ENCODE measurements around the gene ZWILCH. TPM values are rescaled to one million over a fixed set of nuclear protein-coding genes. Genes with fewer than 3 reads are reported as not detected.
"Not testable (repeated sequence)": the region's sequence is repeated elsewhere in the genome, so short reads cannot be mapped to it uniquely, and the experiment has no call there.

Gene ZWILCH
- total RNA-seq, 4 donors from 2014 or later = 2.4 to 26.1 (median 7.0) TPM

DNA sequence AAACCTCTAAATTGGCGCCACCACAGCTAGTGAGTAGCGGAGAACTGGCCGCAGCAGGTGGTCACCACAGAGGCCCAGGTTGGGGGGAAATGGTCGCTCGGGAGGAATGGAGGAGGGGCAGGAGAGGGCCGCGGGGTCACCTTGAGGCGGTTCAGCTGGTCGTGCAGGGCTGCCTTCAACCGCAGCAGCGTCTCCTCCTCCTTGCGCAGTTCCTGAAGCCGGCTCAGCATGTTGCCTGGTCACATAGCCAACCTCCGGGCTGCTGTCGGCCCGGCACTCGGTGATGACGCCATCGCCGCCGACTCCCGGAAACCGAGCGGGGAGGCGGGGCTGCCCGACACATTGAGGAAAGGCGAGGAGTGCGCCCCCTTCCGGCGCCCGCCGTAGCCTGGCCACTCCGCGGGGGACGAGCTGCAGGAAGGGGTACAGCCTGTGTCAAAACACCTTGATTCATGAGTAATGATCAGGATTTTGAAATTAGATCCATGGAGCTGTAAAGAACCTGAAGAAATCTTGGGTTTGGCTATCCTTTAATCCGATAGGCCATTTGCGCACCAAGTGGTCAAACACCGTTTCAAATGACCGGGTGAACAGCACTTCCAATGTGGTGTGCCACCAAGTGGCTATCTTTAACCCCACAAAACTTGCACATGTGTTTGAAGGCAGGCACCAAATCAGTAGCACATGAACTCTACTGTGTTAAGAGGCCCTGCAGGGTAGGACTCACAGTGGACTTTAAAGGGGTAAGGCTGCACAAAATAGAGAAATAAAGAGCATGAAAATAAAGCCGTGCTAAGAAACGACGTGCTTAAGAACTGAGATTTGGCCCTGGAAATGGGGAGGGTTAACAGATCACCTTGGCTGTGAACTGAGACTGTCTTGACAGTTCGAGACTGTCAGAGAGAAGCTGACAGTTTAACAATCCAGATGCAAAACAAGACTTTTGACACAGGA lies 7.3 kb upstream of the ZWILCH start, which contains the start of gene SNAPC5:
Gene SNAPC5 (minus strand): TSS at position 261 of the 954 bp plus-strand sequence. CDS start 31 bp downstream, at position 230.
- Histone ChIP-seq H3K4me1 (peaks cover 0 to 7% of the 10 kb centered on the region in 2 donors), H3K9me3 (no peaks in the 10 kb centered on the region), H3K4me3 (peak within 1 kb of the TSS; percentile 64 to 96), H3K36me3 (no peaks in the 10 kb centered on the region), H3K27me3 (no peaks in the 10 kb centered on the region), H3K27ac (peak within 1 kb of the TSS; percentile 81 to 86)
- TF ChIP-seq, protein P1, sequence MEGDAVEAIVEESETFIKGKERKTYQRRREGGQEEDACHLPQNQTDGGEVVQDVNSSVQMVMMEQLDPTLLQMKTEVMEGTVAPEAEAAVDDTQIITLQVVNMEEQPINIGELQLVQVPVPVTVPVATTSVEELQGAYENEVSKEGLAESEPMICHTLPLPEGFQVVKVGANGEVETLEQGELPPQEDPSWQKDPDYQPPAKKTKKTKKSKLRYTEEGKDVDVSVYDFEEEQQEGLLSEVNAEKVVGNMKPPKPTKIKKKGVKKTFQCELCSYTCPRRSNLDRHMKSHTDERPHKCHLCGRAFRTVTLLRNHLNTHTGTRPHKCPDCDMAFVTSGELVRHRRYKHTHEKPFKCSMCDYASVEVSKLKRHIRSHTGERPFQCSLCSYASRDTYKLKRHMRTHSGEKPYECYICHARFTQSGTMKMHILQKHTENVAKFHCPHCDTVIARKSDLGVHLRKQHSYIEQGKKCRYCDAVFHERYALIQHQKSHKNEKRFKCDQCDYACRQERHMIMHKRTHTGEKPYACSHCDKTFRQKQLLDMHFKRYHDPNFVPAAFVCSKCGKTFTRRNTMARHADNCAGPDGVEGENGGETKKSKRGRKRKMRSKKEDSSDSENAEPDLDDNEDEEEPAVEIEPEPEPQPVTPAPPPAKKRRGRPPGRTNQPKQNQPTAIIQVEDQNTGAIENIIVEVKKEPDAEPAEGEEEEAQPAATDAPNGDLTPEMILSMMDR (IDR thresholded peaks at IDR 0.05) = peak; percentile 96 to 99 (median 98)
- peak; percentile 50 to 66 for TF ChIP-seq POLR2A (IDR thresholded peaks at IDR 0.05)
- peak; percentile 94 to 95 for DNase-seq
- intact Hi-C loops (cut with DNase I; ENCODE audit: low total_unique reads) = loop anchor here (5.0 kb wide), 1 partner anchor 110 kb away; the partner anchor contains the start of gene MAP2K1

DNA sequence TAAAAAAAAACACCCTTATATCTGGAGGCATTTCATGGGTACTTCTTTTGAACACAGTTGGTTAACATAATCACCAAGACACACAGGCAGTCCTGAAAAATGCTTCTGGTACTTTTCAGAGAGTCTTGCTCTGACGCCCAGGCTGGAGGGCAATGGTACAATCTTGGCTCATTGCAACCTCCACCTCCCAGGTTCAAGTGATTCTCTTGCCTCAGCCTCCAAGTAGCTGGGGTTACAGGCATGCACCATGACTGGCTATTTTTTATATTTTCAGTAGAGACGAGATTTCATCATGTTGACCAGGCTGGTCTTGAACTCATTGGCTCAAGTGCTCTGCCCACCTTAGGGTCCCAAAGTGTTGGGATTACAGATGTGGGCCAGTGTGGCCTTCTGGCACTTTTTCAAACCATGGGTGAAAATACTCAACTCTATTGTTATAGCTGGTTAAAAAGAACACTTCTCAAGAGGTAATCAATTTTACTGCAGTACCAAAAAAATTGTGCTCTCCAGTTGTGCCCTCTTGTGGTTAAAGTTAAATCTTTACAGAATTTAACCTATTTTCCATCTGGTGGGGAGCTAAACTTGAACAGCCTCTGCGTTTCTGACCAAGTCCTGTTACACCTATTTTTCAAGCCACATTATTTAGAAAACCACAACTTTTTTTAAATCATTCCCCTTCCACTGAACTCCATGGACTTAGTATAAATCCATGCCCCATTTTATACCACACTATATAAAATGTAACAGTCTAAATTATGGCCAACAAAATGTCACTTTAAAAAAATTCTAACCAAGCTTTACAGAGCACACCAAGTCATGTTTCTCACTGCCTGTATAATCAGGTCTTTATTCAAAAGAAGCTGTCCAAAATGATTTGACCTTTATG lies 6.4 kb upstream of the ZWILCH start:
- Histone ChIP-seq H3K36me3 (no peaks in the 10 kb centered on the region), H3K27me3 (no peaks in the 10 kb centered on the region), H3K9me3 (no peaks in the 10 kb centered on the region), H3K27ac (no peak overlapping the region), H3K4me1 (peaks cover 4 to 12% of the 10 kb centered on the region in 2 donors), H3K4me3 (no peak overlapping the region)
- no peak for TF ChIP-seq POLR2A (IDR thresholded peaks at IDR 0.05)
- TF ChIP-seq, protein P1 (IDR thresholded peaks at IDR 0.05) = peak in 1 of 4 experiments; percentile 17
- intact Hi-C loops (cut with DNase I; ENCODE audit: low total_unique reads) = loop anchor here (5.0 kb wide), 1 partner anchor 111 kb away; the partner anchor contains the start of gene MAP2K1
- DNase-seq = no peak

DNA sequence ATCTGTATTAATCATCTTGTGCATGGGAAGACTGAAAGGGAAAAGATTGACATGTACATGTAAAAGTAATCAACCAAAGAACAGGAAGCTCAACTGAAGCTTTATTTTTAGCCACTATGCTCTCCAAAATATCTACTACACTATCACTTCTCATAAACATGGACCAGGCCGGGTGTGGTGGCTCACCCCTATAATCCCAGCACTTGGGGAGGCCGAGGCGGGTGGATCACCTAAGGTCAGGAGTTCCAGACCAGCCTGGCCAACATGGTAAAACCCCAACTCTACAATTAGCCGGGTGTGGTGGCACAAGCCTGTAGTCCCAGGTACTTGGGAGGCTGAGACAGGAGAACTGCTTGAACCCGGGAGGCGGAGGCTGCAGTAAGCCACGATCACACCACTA lies 4.8 kb upstream of the ZWILCH start:
- H3K27ac ChIP-seq; H3K36me3 ChIP-seq; H3K27me3 ChIP-seq; DNase-seq; H3K9me3 ChIP-seq; intact Hi-C loops (cut with DNase I; ENCODE audit: low total_unique reads); H3K4me3 ChIP-seq: not testable (repeated sequence)
- H3K4me1 ChIP-seq = peaks cover 4 to 12% of the 10 kb centered on the region in 2 donors

DNA sequence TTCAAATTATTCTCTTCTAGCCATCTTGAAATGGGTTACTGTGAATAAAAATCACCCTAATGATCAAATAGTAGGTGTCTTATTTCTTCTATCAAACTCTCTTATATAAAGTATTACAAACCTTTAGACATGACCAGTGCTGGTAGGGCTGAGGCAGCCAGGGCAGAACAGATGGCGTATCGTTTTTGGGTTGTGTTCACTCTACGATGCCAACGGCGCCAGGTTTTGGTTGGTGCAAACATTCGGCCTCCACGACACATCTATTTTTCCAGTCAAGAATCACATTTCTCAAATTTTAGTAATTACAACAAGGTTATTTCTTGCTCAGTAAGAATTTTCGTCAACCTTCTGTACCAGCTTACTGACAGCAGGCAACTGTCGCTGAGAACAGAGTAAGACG lies 2.6 kb upstream of the ZWILCH start:
- H3K4me3 ChIP-seq = no peak overlapping the region
- intact Hi-C loops (cut with DNase I; ENCODE audit: low total_unique reads) = no loop called here
- no peaks in the 10 kb centered on the region for H3K9me3 ChIP-seq
- H3K4me1 ChIP-seq = peaks cover 4 to 7% of the 10 kb centered on the region in 2 donors
- H3K36me3 ChIP-seq = no peaks in the 10 kb centered on the region
- no peak overlapping the region for H3K27ac ChIP-seq
- TF ChIP-seq, protein P1 (IDR thresholded peaks at IDR 0.05) = no peak
- TF ChIP-seq POLR2A (IDR thresholded peaks at IDR 0.05) = no peak
- DNase-seq = no peak
- H3K27me3 ChIP-seq = no peaks in the 10 kb centered on the region

DNA sequence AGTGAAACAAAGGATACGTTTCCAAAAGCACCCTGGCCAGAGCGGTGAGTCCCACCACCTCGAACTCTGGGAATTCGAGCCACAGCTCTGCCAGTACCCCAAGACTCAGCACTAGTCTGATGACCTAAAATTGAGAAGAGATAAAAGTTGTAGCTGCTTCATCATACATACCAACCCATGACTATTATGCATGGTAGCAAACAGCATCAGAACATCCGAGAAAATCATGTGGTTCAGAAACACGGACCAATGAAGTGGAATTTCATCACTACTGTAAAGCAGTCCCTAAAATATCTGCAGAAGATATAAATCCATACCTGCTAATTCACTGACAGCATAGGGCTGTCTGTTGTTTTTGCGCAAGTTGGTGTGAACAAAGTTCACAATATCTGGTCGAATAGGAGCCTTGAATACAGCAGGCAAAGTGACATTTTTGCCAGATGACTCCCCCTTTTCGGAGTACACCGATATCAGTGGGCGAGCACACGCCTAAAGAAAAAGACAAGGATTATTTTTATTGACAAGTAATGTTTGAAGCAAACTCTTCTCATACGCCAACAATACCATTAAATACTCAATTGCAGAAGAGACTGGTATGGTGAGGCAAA lies 2.0 kb upstream of the ZWILCH start:
- intact Hi-C loops (cut with DNase I; ENCODE audit: low total_unique reads); H3K27me3 ChIP-seq; DNase-seq; H3K4me1 ChIP-seq; H3K36me3 ChIP-seq; H3K9me3 ChIP-seq: not testable (repeated sequence)
- H3K27ac ChIP-seq = peak overlapping the region in 1 of 2 donors; percentile 93
- peak overlapping the region; percentile 79 to 95 for H3K4me3 ChIP-seq
